Raji (cell line): ENCODE data around the gene F9.

ENCODE experiments used
- POLR2A ChIP-seq: IDR thresholded peaks from 2 replicates; pipeline ENCODE4 v1.6.1; 2011; ENCODE audit warnings: low read depth, low read length, control low read depth; ENCODE audit not compliant: insufficient read depth

The F9 gene

DNA sequence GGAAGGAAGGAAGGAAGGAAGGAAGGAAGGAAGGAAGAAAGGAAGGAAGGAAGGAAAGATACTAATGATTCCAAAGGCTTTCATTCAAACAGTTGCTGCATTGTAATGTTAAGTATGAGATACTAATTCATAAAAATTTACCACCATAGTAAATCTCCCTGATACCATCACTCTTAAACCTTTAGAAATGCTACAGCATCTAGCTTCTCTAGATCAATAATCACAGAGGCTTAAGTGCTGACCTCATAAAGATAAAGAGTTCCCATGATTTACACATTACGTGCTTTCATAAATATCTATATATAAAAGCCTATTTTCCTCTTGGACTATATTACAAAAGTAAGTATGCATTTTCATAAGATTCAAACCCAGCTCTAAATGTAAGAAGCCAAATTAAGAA is 36.4 kb downstream of the F9 start:
- no peak for TF ChIP-seq POLR2A

DNA sequence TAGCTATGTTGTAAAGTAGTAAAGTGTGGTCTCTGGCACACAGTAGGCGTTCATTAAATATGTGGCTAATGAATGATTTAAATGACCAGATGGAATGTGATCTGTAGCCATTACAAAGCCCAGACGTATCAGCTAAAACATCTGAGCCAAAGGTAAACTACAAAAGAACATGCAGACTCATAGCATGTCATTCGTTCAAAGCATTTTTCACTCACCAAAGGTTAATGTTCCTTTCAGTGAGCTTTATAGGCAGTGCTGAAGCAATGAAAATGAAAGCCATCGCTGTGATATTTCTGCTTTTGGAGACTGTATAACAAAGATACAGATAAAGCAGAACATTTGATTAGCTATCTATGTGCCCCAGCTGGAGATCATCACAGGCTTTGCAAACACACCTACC is 50.5 kb downstream of the F9 start:
- TF ChIP-seq POLR2A = no peak

- TF ChIP-seq POLR2A = no peak
Observed at GRCh38 chrX:139585613-139586012, 55.1 kb downstream of the F9 start.

DNA sequence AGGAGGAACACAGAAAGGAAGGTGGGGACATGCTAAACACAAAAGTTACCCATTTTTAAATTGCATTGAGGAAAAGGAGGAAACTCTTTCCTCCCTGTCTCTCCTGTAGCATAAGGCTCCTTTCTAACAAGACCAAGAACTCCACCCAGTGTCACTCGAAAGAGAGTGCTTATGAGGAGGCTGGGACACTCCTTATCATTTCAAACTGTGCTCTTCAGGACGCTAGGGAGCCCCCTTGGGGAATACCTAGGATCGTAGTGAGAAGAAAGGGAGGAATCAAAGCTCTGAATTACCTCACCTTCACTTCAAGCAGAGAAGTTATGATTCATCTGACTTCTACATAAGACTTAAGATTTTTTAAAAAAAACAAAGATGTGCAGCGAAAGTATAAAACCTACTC is 65.5 kb downstream of the F9 start:
- no peak for TF ChIP-seq POLR2A

DNA sequence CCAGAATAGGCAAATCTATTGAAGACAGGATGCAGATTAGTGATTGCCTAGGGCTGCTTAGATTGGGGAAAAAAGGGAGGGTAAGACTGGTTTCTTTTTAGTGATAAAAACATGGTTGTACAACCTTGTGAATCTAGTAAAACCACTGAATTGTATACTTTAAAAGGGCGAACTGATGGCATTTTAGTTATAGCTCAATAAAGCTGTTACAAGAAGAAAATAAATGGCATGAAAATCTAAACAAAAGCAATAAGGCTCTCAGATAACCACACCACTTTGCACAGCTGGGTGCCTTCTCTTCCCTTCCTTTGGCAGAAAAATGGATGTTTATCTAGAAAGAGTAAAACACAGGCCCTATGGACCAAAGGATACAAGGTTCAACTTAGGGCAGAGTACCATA is 69.6 kb downstream of the F9 start:
- TF ChIP-seq POLR2A = no peak
